Nephron (organoid): ENCODE measurements around the gene SOCS2.

ENCODE experiments used
- H3K27ac Mint-ChIP-seq, 3 experiments: 2 replicates each; pipeline ENCODE4 v1.8.0; 2020; ENCODE audit warnings: mixed read lengths in 3 of 3, mild to moderate bottlenecking in 2 of 3, moderate library complexity in 1 of 3
- H3K27me3 Mint-ChIP-seq: 2 replicates; pipeline ENCODE4 v1.8.0; 2021; ENCODE audit warnings: low read depth, mild to moderate bottlenecking, moderate library complexity, mixed read lengths
- H3K36me3 Mint-ChIP-seq: 2 replicates; pipeline ENCODE4 v1.8.0; 2020; ENCODE audit warnings: low read depth, mixed read lengths
- H3K4me1 Mint-ChIP-seq: 2 replicates; pipeline ENCODE4 v1.8.0; 2020; ENCODE audit warnings: mixed read lengths
- H3K4me3 Mint-ChIP-seq, 3 experiments: 2 replicates each; pipeline ENCODE4 v1.8.0; 2020; ENCODE audit warnings: mild to moderate bottlenecking in 3 of 3, mixed read lengths in 3 of 3, moderate library complexity in 2 of 3
- H3K9me3 Mint-ChIP-seq: 2 replicates; pipeline ENCODE4 v1.8.0; 2020; ENCODE audit warnings: mixed read lengths
- CTCF ChIP-seq, 3 experiments: fragments of 200-600 bp; sonication (generic); IDR thresholded peaks; one replicate each; pipeline ENCODE4 v1.5.0; 2021; ENCODE audit warnings: antibody characterized with exemption in 3 of 3; ENCODE audit not compliant: unreplicated experiment in 3 of 3

SOCS2 gene

GRCh38 chr12:93602897-93603668, 30.6 kb downstream of the SOCS2 start:
- Mint-ChIP-seq H3K36me3 (no peaks in the 10 kb centered on the region), H3K4me1 (no peaks in the 10 kb centered on the region), H3K9me3 (no peaks in the 10 kb centered on the region), H3K27ac (no peak overlapping the region), H3K27me3 (no peaks in the 10 kb centered on the region), H3K4me3 (no peak overlapping the region)
- no peak for TF ChIP-seq CTCF (IDR thresholded peaks at IDR 0.05; ENCODE audit: unreplicated experiment in 3 of 3)

GRCh38 chr12:93603762-93604161, 31.3 kb downstream of the SOCS2 start:
- Mint-ChIP-seq H3K36me3 (no peaks in the 10 kb centered on the region), H3K4me3 (no peak overlapping the region), H3K4me1 (no peaks in the 10 kb centered on the region), H3K27me3 (no peaks in the 10 kb centered on the region), H3K27ac (no peak overlapping the region), H3K9me3 (no peaks in the 10 kb centered on the region)
- no peak for TF ChIP-seq CTCF (IDR thresholded peaks at IDR 0.05; ENCODE audit: unreplicated experiment in 3 of 3)

- H3K9me3 Mint-ChIP-seq = no peaks in the 10 kb centered on the region
- H3K4me3 Mint-ChIP-seq = no peak overlapping the region
- H3K36me3 Mint-ChIP-seq = no peaks in the 10 kb centered on the region
- TF ChIP-seq CTCF (IDR thresholded peaks at IDR 0.05; ENCODE audit: unreplicated experiment in 3 of 3) = no peak
- no peak overlapping the region for H3K27ac Mint-ChIP-seq
- H3K4me1 Mint-ChIP-seq = no peaks in the 10 kb centered on the region
- peaks cover 3% of the 10 kb centered on the region for H3K27me3 Mint-ChIP-seq
These were observed 35.8 kb downstream of the SOCS2 start for GRCh38 chr12:93608313-93608712.

- no peak for TF ChIP-seq CTCF (IDR thresholded peaks at IDR 0.05; ENCODE audit: unreplicated experiment in 3 of 3)
- no peaks in the 10 kb centered on the region for H3K36me3 Mint-ChIP-seq
- H3K4me1 Mint-ChIP-seq = no peaks in the 10 kb centered on the region
- no peak overlapping the region for H3K27ac Mint-ChIP-seq
- H3K27me3 Mint-ChIP-seq = peaks cover 4% of the 10 kb centered on the region
- no peaks in the 10 kb centered on the region for H3K9me3 Mint-ChIP-seq
- H3K4me3 Mint-ChIP-seq = no peak overlapping the region
These were observed 37.1 kb downstream of the SOCS2 start for GRCh38 chr12:93609281-93610192.

- no peak overlapping the region for H3K4me3 Mint-ChIP-seq
- no peak for TF ChIP-seq CTCF (IDR thresholded peaks at IDR 0.05; ENCODE audit: unreplicated experiment in 3 of 3)
- H3K9me3 Mint-ChIP-seq = no peaks in the 10 kb centered on the region
- H3K36me3 Mint-ChIP-seq = no peaks in the 10 kb centered on the region
- peaks cover 8% of the 10 kb centered on the region for H3K27me3 Mint-ChIP-seq
- no peak overlapping the region for H3K27ac Mint-ChIP-seq
- no peaks in the 10 kb centered on the region for H3K4me1 Mint-ChIP-seq
These were observed 40.3 kb downstream of the SOCS2 start for GRCh38 chr12:93612776-93613175.
